Endothelial cell of umbilical vein (primary cell): Measurements from ENCODE around the gene MAPRE2. TPM values are rescaled to one million over a fixed set of nuclear protein-coding genes. Genes with fewer than 3 reads are reported as not detected.

Experiments
- BruUV-seq: library from RNA; stranded (reverse); fragments of 400-500 nt; replicated peaks from 2 replicates; lab custom pipeline; 2021; lab: Mats Ljungman, UMichigan
- CTCF ChIA-PET: fragments of 300-600, 350-600 bp; sonication (Branson Sonifier 250); formaldehyde crosslinking; loops from one replicate; lab custom pipeline; 2021; ENCODE audit warnings: antibody characterized with exemption, inconsistent platforms; lab: Charles Lee
- POLR2A ChIA-PET: fragments of 300-600, 350-600 bp; sonication (Branson Sonifier 250); formaldehyde crosslinking; loops from one replicate; lab custom pipeline; 2021; ENCODE audit warnings: antibody characterized with exemption, inconsistent platforms; lab: Charles Lee
- DNase-seq: peaks from one replicate; pipeline ENCODE4 v3.0.0-alpha.2; 2011; ENCODE audit warnings: low read depth, low spot score
- FAIRE-seq: peaks from 2 replicates; lab custom pipeline; 2011; peaks lifted over from hg19 to GRCh38; lab: Jason Lieb, UNC
- H2AFZ ChIP-seq: 2 replicates; pipeline ENCODE4 v1.6.0; 2012; ENCODE audit warnings: low read depth, low read length, control low read depth, inconsistent platforms
- H3K27ac ChIP-seq: 2 replicates; pipeline ENCODE4 v1.5.1; 2011; ENCODE audit warnings: low read depth, mild to moderate bottlenecking, control low read depth, low read length, moderate library complexity; ENCODE audit not compliant: insufficient read depth
- H3K27me3 ChIP-seq, 2 experiments: 2 replicates each; pipeline versions ENCODE4 v1.6.0 to v1.6.1; 2011; ENCODE audit warnings: low read length in 2 of 2, mixed read lengths in 1 of 2; ENCODE audit not compliant: control insufficient read depth in 2 of 2, insufficient read depth in 2 of 2
- H3K36me3 ChIP-seq, 2 experiments: 2 replicates in 1 of 2; 3 replicates in 1 of 2; pipeline ENCODE4 v1.5.1; 2011; ENCODE audit warnings: low read length in 2 of 2, mild to moderate bottlenecking in 1 of 2, moderate library complexity in 1 of 2; ENCODE audit not compliant: control insufficient read depth in 2 of 2, insufficient read depth in 2 of 2; ENCODE audit errors: extremely low read depth in 1 of 2
- H3K4me1 ChIP-seq: 3 replicates; pipeline ENCODE4 v1.5.1; 2011; ENCODE audit warnings: mild to moderate bottlenecking, low read length; ENCODE audit not compliant: control insufficient read depth, insufficient read depth; ENCODE audit errors: extremely low read depth
- H3K4me2 ChIP-seq: 2 replicates; pipeline ENCODE4 v1.6.1; 2011; ENCODE audit warnings: low read length, control low read depth, mixed read lengths; ENCODE audit not compliant: insufficient read depth
- H3K4me3 ChIP-seq, 3 experiments: fragments of 200-600 bp in 1 of 3; sonication (generic), shearing (Covaris generic) in 1 of 3; replicated peaks in 1 of 3; 2 replicates each; pipeline ENCODE4 v1.5.1; 2011 to 2016; ENCODE audit warnings: control low read depth in 3 of 3, low read length in 3 of 3, mild to moderate bottlenecking in 2 of 3, inconsistent platforms in 1 of 3, low read depth in 1 of 3, moderate library complexity in 1 of 3; ENCODE audit not compliant: insufficient read depth in 1 of 3
- H3K79me2 ChIP-seq: 2 replicates; pipeline ENCODE4 v1.6.0; 2012; ENCODE audit warnings: low read length, inconsistent platforms; ENCODE audit not compliant: control insufficient read depth, insufficient read depth
- H3K9ac ChIP-seq: replicated peaks from 2 replicates; pipeline ENCODE3; 2011; ENCODE audit warnings: low read length, control low read depth; ENCODE audit not compliant: insufficient read depth; ENCODE audit errors: extremely low read depth
- H3K9me1 ChIP-seq: replicated peaks from 3 replicates; pipeline ENCODE4 v1.6.0; 2011; ENCODE audit warnings: mild to moderate bottlenecking, low read length; ENCODE audit not compliant: control insufficient read depth, insufficient read depth; ENCODE audit errors: extremely low read depth
- H3K9me3 ChIP-seq: replicated peaks from 2 replicates; pipeline ENCODE4 v1.5.1; 2012; ENCODE audit warnings: low read length, inconsistent platforms; ENCODE audit not compliant: control insufficient read depth, insufficient read depth
- H4K20me1 ChIP-seq: replicated peaks from 2 replicates; pipeline ENCODE3; 2011; ENCODE audit warnings: mild to moderate bottlenecking, low read length; ENCODE audit not compliant: control insufficient read depth, insufficient read depth; ENCODE audit errors: extremely low read depth
- EZH2 ChIP-seq: IDR thresholded peaks from 2 replicates; pipeline ENCODE4 v1.6.1; 2012; ENCODE audit warnings: borderline replicate concordance, low read depth, mild to moderate bottlenecking, moderate library complexity, low read length, inconsistent platforms; ENCODE audit not compliant: severe bottlenecking
- FOS ChIP-seq: IDR thresholded peaks from 2 replicates; pipeline ENCODE4 v1.6.1; 2011; ENCODE audit warnings: mild to moderate bottlenecking, low read length, moderate library complexity, borderline replicate concordance; ENCODE audit not compliant: insufficient read depth
- GATA2 ChIP-seq: IDR thresholded peaks from 2 replicates; pipeline ENCODE4 v1.7.0; 2011; ENCODE audit warnings: low read depth, mild to moderate bottlenecking, moderate library complexity, mixed read lengths, low read length; ENCODE audit not compliant: insufficient read length, insufficient read depth
- JUN ChIP-seq: IDR thresholded peaks from 2 replicates; pipeline ENCODE4 v1.6.1; 2011; ENCODE audit warnings: borderline replicate concordance, low read depth; ENCODE audit not compliant: insufficient read length, insufficient read depth
- MYC ChIP-seq: IDR thresholded peaks from one replicate; pipeline ENCODE4 v1.6.1; 2011; ENCODE audit warnings: mild to moderate bottlenecking, low read depth, low read length
- POLR2A ChIP-seq: IDR thresholded peaks from 2 replicates; pipeline ENCODE4 v1.6.1; 2012; ENCODE audit warnings: low read depth, mild to moderate bottlenecking, control low read depth, low read length
- POLR2AphosphoS5 ChIP-seq: IDR thresholded peaks from 2 replicates; pipeline ENCODE4 v1.6.1; 2012; ENCODE audit warnings: low read depth, mild to moderate bottlenecking, control low read depth, low read length, moderate library complexity; ENCODE audit not compliant: insufficient read depth
- dilution Hi-C: fragments of 300-500 bp; cut with MboI; formaldehyde crosslinking; loops from one replicate; pipeline ENCODE4 v1.15.0; 2019; ENCODE audit warnings: low sequenced_read_pairs; ENCODE audit not compliant: extremely low pct_ligation_motif_present
- intact Hi-C: fragments of 100-400 bp; cut with micrococcal nuclease; formaldehyde crosslinking; loops from one replicate; pipeline ENCODE4 v1.10.0; 2022
- polyA plus RNA-seq, 4 experiments: library from polyadenylated mRNA; depleted of rRNA in 3 of 4; stranded (reverse) in 3 of 4; unstranded in 1 of 4; fragments of >200 nt; gene quantifications; 2 replicates each; pipeline versions ENCODE4 v1.2.1 to v1.2.3, GENCODE V29; 2011 to 2012; ENCODE audit warnings: missing spikeins in 1 of 4
- total RNA-seq: library from RNA; stranded (reverse); gene quantifications from 2 replicates; pipeline ENCODE4 v1.2.3, GENCODE V29; 2021
- TF ChIP-seq, protein P1 (sequence below): IDR thresholded peaks from 2 replicates; pipeline ENCODE4 v1.6.1; 2011; ENCODE audit not compliant: insufficient read depth, insufficient read length
- TF ChIP-seq, protein P2 (sequence below), 2 donors: IDR thresholded peaks; 1 replicate in 1 of 2; 2 replicates in 1 of 2; pipeline ENCODE4 v1.5.1; 2011; ENCODE audit warnings: low read length in 2 of 2, mild to moderate bottlenecking in 2 of 2, moderate library complexity in 2 of 2, control low read depth in 1 of 2, inconsistent platforms in 1 of 2, low read depth in 1 of 2; ENCODE audit not compliant: insufficient read depth in 1 of 2; ENCODE audit errors: extremely low read depth in 1 of 2

MAPRE2 gene
- total and polyA plus RNA-seq, 2 donors (not counting 3 experiments of a cell fraction or from before 2014, with no cell fraction given), result 117 to 148 TPM

GRCh38 chr18:35134190-35134730, 93.0 kb downstream of the MAPRE2 start:
- Histone ChIP-seq H4K20me1 (no peaks in the 10 kb centered on the region), H3K4me1 (peaks cover 9% of the 10 kb centered on the region), H3K4me3 (no peak overlapping the region), H3K9me1 (no peaks in the 10 kb centered on the region), H3K9ac (no peak overlapping the region), H3K4me2 (no peak overlapping the region), H2AFZ (no peak overlapping the region), H3K79me2 (no peaks in the 10 kb centered on the region), H3K9me3 (no peaks in the 10 kb centered on the region), H3K36me3 (peaks cover 21 to 42% of the 10 kb centered on the region in 2 experiments), H3K27ac (no peak overlapping the region), H3K27me3 (no peaks in the 10 kb centered on the region)
- CTCF ChIA-PET, result interaction anchor here (1.7 kb wide), 1 partner anchor 10 kb away, joined by 9 read pairs; no protein-coding TSS in a partner anchor
- no peak for FAIRE-seq
- no peak for TF ChIP-seq GATA2
- intact Hi-C loops, result no loop called here
- POLR2A ChIA-PET, result no interaction called here
- dilution Hi-C loops, result no loop called here
- DNase-seq, result no peak
- BruUV-seq, result no TSS peak

DNA sequence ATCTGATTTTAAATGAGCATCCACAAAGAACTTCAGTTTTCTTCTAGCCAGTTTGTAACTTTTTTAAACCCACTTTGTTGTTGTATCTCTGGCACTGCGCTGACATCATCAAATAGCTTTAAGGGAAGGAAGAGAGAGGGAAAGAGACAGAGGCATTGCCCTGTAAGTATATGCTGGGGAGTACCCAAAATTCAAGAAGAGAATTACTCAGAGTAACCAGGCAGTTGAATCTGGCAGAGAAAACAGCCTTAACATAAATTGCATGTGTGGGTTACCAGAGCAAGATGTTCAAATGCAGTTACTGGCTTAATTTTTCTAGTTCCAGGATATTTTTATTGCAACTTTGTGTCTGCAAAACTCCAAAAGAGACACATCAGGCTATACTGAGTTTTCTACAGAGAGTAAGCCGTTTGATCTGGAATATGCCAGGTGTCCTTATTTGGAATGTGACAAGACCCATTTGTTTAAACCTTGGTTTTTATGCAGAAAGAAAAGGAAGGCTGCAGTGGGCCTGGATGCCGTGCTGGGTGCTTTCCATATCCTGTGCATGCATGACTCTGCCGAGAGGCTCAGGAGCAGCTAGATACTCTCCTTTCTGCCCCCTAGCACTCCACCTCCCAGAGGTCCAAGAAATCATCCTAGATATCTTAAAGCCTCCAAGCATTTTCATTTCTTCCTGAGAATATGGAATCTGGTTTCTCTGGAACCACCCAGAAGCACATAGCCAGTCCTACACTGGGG, 93.7 kb downstream of the MAPRE2 start:
- peaks cover 24 to 39% of the 10 kb centered on the region in 2 experiments for H3K36me3 ChIP-seq
- ChIA-PET POLR2A (no interaction called here), CTCF (interaction anchor here (1.7 kb wide), 2 partner anchors 9 to 15 kb away, joined by 3 to 9 read pairs; no protein-coding TSS in a partner anchor)
- DNase-seq (no peak), FAIRE-seq (no peak)
- no peak overlapping the region for H3K27ac ChIP-seq
- no peaks in the 10 kb centered on the region for H3K27me3 ChIP-seq
- BruUV-seq, result no TSS peak
- no peaks in the 10 kb centered on the region for H4K20me1 ChIP-seq
- intact Hi-C loops (no loop called here), dilution Hi-C loops (no loop called here)
- no peak overlapping the region for H3K9ac ChIP-seq
- H3K4me3 ChIP-seq, result no peak overlapping the region
- no peak overlapping the region for H3K4me2 ChIP-seq
- peaks cover 9% of the 10 kb centered on the region for H3K4me1 ChIP-seq
- H3K79me2 ChIP-seq, result no peaks in the 10 kb centered on the region
- no peaks in the 10 kb centered on the region for H3K9me3 ChIP-seq
- no peak for TF ChIP-seq FOS
- no peak for TF ChIP-seq JUN
- no peak for TF ChIP-seq POLR2A
- TF ChIP-seq GATA2, result no peak
- TF ChIP-seq, protein P1, sequence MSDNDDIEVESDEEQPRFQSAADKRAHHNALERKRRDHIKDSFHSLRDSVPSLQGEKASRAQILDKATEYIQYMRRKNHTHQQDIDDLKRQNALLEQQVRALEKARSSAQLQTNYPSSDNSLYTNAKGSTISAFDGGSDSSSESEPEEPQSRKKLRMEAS, result no peak
- no peak for TF ChIP-seq POLR2AphosphoS5
- no peak for TF ChIP-seq EZH2
- TF ChIP-seq MYC, result no peak
- TF ChIP-seq, protein P2, sequence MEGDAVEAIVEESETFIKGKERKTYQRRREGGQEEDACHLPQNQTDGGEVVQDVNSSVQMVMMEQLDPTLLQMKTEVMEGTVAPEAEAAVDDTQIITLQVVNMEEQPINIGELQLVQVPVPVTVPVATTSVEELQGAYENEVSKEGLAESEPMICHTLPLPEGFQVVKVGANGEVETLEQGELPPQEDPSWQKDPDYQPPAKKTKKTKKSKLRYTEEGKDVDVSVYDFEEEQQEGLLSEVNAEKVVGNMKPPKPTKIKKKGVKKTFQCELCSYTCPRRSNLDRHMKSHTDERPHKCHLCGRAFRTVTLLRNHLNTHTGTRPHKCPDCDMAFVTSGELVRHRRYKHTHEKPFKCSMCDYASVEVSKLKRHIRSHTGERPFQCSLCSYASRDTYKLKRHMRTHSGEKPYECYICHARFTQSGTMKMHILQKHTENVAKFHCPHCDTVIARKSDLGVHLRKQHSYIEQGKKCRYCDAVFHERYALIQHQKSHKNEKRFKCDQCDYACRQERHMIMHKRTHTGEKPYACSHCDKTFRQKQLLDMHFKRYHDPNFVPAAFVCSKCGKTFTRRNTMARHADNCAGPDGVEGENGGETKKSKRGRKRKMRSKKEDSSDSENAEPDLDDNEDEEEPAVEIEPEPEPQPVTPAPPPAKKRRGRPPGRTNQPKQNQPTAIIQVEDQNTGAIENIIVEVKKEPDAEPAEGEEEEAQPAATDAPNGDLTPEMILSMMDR (IDR thresholded peaks at IDR 0.05; ENCODE audit: extremely low read depth in 1 of 2, insufficient read depth in 1 of 2, low read depth in 1 of 2, low read length in 2 of 2), result no peak
- H3K9me1 ChIP-seq, result no peaks in the 10 kb centered on the region
- no peak overlapping the region for H2AFZ ChIP-seq
